Fibroblast of peridontal ligament (primary cell): Measurements from ENCODE around the gene TTC6.
"Not testable (repeated sequence)": the region's sequence is repeated elsewhere in the genome, so short reads cannot be mapped to it uniquely, and the experiment has no call there.

Experiments
- DNase-seq: peaks from one replicate; pipeline ENCODE4 v3.0.0-alpha.2; 2010; ENCODE audit errors: extremely low read depth

Gene TTC6, protein sequence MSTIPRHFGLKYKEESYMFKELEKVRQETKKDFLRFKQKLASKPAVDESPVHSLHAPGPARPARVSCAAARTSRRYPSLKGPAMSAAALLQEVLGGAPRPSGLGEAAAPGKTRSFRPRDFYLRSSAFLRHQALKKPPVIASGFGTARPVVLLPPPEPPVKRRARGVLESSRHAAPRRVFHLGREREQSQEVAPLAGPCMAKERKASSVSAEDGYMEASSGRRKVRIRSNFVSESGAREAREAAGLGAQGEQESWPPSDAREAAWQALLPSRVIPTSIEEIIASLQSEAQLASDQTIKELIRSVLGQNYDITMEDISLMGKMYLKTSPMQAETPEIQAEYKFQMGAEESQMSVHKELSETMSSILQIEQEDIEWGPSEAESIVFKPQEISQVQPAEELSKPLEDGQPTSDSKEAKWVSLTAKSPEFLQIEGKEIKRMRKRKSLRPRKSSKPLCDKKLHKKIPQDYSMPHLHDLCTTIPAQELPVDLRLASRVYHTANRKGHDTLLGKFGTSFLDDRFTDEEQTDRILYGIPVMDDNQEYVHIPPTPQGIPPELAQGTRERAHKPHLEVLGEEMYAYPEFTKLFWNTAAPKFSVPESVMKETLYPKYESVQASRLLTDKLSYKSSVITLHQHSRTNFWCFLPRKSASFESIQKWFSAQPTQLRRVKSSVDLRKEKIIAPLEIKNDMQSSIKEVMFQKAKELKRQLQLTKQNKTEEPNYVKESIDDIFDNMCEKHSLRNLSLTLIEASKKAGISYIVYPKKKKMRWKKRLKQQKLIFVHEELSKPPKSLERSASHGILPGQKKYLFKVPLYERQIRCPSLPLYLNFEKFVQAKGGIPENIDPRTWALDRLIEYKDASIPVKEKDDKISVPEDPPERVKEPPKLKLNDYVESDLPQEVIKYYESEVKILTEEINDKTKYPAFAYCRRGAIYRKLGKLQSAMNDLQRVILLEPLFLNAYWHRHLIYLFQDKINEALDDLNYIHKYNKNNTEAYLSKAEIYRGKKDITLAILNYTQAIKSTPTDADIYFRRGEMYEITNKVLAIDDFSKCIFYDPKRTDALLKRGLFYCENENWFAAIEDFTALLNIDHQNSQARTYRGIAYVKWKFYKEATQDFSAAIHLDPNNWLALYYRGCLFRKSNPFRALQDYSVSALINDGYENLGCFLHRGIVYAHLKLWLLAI (N-terminal part only)

DNA sequence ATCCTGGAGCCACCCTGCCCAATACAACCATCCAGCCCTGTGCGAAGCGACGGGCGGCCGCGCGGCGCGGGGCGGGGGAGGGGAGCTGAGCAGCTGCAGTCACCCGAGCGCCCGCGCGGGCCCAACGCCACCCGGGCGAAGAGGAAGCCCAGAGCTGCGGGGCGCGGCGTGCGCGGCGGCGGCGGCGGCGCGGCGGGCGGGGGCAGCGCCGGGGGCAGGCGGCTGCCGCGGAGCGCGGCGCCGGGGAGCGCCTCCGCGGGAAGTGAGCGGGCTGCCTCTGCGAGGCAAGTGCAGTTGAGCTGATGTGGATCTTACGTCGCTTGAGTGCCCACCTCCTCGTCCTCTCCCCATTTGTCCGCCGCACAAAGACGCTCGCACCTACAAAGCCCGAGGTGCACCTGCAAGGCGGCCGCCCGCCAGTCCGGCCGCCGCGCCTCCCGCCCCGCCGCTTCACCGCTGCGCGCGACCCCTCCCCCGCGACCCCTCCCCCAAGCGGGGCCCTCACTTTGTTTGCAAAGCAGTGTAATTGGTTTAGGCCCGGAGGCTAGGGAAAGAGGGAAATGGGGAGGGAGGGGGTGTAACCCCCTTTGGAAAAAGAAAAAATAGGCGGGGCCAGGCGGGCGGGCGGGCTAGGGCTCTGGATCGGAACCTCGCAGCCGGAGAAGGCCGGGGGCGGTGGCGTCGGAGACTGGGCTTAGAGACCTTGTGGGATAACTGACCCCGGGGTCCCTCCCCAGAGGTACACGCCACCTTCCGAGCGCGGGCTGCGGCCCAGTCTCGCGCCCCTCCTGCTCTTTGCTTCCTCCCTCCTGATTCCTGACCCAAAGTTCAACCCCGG, at the start of gene TTC6, which contains the start of gene FOXA1:
Gene TTC6 (plus strand): TSS at position 659 of the 838 bp plus-strand sequence. CDS start 26,436 bp downstream, outside the sequence.
Gene FOXA1 (minus strand): TSS at position 279 of the 838 bp plus-strand sequence. CDS start 277 bp downstream, at position 2.
- DNase-seq: no peak

DNA sequence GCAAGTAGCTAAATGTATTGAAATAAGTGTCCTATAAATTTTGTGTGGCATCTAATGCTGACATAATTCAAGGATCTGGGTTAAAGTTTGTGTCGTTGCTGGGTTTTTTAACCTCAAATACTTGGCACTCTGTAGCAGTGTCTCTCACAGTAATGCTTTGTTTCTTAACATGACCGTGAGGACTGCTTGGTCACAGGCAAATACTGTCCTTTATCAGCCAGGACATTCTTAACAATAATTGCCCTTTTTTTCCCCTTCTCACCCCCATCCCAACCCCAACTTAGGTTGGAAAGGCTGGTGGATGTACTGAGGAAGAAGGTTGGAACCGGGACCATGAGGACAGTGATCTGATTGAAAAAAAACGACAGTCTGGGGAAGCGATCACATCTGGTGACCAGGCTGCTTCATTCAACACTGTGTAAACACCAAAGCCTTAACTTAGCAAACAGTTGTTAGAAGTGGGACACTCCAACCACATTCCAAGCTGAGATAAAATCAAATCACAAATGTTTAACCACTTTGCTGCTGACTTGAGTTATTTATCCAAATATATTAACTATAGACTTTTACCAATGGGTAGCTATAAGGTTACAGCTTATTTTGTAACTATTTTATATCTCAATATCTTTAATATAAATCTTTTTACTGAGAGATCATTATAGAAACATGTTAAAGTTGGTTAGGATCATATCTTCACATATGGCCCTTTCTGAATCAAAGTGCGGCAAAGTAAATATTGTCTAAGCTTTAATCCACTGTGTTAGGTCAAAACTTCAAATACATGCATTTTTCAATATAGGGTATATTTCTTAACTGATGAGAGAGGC, 48.6 kb upstream of the TTC6 start:
- DNase-seq: peak; percentile 51

DNA sequence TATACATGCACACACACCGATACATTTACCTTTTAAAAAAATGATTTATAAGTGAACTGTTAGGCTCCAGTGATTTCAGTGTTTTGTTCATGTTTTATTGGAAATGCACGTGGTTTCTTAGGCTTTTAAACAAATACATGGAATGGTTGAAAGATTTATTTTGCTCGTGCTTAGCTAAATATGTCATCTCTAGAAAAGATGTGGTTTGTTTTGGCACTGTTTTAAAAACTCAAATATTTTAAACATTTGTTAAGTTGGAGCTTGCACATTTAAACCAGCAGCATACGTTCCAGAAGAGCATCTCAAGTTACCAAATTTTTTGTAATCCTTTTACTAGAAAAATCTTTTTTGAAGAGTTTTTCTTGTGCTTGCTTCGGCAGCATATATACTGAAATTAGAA, 44.9 kb upstream of the TTC6 start:
- peak; percentile 96 for DNase-seq

DNA sequence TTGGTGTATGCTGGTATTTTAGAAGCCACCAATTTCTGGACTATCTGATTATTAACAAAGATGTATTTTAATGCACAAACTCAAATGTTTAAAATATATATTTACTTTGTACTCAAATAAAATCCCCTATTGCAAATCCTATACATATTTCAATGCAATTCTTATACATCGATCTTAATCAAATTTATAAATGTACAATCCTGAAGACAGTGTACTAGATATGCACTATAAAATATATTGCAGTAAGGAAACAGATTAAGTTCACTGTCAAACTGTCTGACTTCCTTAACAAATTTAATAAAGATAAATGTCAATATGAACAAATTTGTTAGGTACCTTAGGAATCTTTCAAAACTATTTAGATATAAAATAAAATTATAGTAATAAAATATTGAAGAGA, 44.3 kb upstream of the TTC6 start:
- no peak for DNase-seq

DNA sequence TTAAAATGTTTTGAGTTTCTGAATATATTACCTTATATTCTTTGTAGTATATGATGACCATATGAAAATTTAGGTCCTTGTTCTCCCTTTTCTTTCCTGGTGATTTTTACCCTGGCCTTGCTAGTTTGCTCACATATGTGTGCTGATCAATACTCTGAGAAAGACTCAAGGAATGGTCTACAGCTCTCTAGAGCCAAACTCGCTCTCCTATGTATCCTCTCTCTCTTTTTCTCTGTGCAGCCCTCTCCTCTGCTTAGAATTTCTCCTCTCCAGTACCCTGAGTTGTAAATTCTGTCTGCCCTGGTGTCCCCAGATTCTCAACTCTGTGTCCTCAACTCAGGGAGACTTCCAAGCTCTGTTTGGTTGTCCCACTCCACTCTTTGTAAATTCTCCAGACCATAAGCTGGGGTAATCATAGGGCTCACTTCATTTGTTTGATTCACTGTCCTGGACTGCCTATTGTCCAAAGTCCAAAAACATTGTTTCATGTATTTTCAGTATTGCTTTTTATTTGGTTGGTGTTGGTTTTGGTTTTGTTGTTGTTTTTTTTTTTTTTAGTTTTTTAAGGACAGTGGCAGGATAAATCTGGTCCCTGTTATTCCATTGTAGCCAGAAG, 41.4 kb upstream of the TTC6 start:
- no peak for DNase-seq

DNA sequence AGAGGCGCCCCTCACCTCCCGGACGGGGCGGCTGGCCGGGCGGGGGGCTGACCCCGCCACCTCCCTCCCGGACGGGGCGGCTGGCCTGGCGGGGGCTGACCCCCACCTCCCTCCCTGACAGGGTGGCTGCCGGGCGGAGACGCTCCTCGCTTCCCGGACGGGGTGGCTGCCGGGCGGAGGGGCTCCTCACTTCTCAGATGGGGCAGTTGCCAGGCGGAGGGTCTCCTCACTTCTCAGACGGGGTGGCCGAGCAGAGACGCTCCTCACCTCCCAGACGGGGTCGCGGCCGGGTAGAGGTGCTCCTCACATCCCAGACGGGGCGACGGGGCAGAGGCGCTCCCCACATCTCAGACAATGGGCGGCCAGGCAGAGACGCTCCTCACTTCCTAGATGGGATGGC, 39.8 kb upstream of the TTC6 start:
- DNase-seq: not testable (repeated sequence)

DNA sequence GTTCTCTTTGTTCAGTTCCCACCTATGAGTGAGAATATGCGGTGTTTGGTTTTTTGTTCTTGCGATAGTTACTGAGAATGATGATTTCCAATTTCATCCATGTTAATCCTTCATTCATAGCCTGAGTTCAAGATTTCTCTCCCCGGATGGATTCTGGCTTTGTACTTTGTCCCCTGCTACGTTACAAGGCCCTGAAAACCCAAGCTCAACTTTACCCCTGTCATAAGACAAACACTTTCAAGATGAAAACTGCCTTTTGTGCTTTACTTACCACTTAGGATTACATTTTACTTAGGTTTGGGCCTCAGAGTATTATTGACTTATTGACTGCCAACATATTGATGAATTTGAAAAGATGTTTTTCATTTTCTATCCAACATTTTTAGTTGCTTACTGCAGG, 36.7 kb upstream of the TTC6 start:
- DNase-seq: no peak

DNA sequence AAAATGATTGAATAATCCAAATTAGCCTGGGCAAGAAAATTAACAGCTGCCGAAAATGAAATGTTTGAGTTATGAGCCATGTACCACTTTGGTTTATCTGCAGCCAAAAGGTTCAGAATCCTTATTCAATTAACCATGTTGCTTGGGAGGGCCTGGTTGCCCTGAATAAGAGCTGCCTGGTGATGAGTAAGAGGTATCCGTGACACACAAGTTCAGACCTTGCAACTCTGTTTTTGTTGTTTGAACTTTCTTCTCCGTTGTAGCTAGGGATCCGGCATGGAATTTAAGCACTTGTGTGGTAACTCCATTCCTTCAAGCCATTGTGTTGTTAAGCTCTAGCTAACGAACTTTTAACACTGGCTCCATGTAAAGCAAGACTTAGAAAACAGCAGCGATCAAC, 36.0 kb upstream of the TTC6 start:
- peak; percentile 17 for DNase-seq

DNA sequence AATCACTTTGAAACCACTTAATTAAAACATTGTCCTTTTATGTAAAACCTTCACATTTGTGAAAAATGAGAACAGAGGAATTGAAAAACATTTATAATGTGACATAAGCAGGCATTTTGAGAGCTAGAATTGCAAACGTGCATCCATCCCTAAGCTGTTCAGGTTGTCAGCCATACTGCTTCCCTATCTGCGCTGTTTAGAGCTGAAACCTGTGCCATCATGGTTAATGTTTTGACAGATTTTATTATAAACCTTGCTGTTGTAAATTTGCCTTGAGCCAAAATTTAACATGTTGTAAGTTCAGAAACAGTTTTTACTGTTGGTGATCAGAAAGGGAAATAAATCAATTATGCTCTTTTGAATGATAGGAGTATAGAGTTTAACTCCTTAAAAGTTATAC, 32.2 kb upstream of the TTC6 start:
- DNase-seq: no peak

DNA sequence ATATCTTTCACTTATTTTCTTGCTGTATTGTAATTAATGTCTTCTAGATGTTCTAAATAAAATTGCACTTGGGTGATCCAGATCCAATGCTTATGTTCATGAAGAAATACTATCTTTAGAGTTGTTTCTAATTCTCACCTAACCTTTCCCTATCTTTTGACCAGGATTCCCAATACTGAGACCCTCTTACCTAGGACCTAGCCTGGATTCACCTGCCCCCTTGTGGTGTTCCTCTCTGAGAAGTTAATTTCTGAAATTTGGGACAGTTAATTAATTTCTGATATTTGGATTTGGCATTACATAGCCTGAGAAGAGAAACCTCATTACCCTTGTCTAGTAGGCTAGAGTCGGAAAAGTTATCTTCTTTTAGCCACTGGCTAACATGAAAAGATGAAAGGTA, 29.9 kb upstream of the TTC6 start:
- DNase-seq: no peak

DNA sequence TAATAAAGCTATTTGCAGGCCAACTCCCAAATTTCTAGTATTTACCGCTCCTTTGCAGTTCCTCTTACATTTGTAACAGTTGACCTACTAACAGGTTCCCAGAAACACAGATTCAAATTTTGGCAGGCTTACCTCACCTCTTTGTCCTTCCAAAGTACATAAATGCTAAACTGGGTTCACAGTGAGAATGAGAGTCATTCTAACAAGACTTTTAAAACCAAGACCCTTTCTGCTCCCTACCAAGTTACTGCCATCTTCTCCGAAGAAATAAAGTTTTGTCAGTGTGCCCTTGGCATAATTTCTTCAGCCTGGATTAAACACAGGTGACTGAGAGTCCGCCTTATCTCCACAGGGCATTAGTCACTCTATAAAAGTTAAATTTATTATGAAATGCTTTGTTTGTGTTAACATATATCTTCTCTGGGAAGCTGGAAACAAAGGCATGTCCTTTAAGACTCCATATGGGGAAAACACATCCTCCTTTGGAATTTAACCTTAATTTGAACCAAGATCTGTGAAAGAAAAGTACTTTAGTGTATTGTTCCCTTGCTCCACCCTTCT, 28.5 kb upstream of the TTC6 start:
- DNase-seq: no peak

DNA sequence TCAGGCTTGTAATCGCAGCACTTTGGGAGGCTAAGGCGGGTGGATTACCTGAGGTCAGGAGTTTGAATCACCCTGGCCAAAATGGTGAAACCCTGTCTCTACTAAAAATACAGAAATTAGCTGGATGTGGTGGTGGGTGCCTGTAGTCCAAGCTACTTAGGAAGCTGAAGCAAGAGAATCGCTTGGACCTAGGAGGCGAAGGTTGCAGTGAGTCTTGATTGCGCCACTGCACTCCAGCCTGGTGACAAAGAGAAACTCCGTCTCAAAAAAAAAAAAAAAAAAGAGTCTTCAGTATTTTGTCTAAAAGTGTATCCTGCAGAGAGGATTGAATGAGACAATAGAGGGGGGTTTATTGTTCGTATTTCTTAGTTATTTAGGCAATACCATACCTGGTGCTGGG, 25.7 kb upstream of the TTC6 start:
- DNase-seq: no peak

DNA sequence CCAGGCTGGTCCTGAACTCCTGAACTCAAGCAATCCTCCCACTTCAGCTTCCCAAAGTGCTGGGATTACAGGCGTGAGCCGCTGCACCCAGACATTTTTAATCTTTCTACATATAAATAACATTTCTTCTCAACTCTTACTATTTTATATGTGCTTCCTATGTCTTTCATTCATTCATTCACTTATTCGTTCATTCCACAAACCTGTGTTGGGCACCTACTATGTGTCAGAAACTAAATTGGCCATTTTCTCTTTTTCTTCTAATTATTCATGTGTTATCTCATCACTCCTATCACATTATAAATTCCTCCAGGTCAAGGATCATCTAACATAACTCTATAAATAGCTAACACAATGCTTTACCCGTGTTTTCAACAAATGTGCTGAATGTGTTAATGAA, 24.0 kb upstream of the TTC6 start:
- no peak for DNase-seq

DNA sequence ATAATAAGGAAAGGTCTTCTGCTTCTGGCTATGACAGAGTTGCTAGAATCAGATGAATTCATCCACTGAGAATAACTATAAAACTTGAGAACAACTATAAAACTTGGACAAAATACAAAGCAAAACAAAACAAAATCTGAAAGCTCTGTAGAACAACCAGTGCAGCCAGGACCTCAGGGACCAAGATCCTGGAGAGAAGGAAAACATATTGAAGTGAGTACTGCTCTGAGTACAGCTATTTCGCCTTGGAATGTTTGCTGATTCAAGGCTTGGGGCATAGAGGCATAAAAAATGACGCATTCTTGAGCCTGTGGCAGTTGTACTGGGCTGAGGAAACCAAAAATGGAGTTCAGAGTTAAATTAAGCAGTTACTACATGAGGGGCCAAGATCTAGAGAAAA, 22.1 kb upstream of the TTC6 start:
- no peak for DNase-seq

DNA sequence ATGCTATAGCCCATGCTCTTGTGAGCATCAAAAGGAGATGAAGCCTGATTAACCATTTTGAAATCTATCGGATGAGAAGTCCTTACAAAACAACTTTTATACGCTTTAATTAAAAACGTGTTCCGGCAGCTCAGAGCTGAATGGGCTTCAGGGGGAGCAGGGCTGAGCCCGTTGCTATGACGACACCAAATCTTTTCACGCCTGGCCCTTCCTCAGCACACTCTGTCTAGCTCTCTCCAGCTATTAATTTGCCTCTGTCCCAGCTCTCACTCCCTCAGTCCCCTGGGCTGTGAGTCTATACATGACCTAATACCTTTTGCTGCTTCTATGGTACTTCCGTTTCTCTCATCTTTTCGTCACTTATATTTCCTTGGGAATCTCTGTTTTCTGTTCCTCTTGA, 16.2 kb upstream of the TTC6 start:
- DNase-seq: no peak

DNA sequence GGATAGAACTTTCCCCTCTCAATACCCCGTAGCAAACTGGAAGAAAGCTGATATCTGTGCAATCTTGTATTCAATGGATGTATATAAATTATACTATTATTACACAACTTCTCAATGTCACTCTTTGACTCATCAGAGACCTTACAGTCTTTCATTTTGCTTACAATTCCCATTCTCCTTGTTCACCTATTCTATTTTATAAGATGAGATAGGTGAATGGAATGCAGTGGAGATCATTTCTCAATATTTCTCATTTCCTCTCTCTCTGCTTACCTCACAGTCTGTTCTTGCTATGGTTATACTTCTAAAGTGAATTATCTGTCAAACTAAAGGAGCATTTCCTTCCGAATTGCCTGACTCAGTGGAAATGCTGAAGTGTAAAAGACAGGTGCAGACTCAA, 15.3 kb upstream of the TTC6 start:
- no peak for DNase-seq

DNA sequence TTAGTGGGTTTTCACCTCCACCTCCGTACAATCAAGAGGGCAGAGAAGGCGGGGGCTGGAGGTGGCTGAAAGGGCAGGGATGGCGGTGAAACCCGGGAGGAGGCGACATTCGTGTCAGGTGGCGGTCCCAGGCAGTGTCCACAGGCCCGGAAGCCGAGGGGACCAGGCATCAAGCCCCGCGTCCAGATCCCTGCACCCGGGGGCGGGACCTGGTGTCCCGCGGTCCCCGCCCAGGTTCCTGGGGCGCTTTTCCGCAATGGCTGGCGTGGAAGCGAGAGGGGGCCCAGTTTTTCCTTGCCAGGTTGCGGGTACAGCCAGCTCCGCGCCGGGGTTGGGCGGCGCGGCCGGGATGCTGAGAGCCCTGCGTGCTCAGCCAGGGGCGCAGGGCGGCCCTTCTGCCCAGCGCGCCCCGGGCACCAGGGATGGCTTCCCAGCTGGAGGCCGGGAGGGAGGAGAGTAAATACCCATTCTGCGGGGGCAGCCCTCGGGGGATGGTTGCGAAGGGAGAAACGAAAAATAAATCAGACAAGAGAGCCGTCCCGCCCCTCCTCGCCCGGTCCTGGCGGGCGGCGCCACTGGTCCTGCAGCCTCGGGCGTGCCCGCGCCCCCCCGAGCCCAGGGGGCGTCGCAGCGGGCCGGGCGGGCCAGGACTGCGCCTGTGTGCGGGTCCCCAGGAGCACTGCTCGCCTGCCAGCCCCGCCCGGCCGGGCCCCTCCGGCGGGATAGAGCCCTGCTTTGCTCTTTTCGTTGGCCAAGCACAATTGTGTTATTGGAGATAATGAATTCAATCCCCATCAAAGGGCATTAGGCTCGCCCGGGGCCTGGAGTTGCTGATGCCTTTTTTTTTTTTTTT, 11.8 kb upstream of the TTC6 start:
- DNase-seq: no peak

DNA sequence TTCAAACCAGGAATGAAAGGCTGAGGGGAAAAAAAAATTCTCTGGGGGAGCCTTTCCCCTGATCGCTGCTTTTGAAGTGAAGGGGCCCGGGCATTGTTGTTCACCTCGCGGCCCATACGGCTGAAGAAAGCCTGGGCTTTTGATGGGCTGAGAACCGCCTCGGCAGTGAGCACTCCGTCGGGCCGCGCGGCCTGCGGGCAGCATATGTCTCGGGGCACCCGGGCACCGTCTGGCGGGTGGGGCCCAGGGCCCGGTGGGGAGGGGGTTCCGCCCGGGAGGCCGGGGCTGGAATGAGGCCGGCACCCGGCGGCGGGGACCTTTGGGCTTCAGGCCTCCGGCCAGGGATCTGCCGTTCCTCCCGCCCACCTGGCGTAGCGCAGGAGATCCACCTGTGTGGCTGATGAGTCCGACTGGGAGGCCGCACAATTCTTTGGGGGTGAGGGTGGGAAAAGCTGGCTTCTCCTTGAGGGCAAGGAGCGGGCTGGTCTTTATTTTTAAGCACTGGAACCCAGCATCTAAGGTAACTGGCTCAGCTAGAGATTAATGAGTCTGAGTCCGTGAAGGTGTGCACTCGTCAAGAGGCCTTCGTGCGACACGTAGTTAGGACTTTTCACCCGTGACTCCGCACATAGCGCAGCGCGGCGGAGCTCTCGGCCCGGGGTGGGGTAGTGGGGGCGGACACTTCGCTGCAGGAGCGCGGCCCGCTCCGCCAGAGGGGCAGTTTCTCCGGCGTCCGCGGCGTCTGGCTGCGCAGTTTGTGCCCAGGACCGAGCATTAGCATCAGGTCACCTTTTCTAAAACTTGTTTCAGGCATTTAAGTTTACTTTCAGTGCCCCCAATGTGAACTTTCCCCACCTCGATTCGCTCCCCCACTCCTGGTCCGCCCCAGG, 11.0 kb upstream of the TTC6 start:
- no peak for DNase-seq
